Measurements from ENCODE around the gene KCNN3.
A peak's percentile ranks its signal among the peaks of the same experiment; 100 is the strongest.
"Not testable (repeated sequence)": the region's sequence is repeated elsewhere in the genome, so short reads cannot be mapped to it uniquely, and the experiment has no call there.

The KCNN3 gene

GRCh38 chr1:154683820-154684219, 186.3 kb downstream of the KCNN3 start:
- no peak for DNase-seq (ENCODE audit: low read depth)
- TF ChIP-seq MYC (IDR thresholded peaks at IDR 0.05; ENCODE audit: low read depth, low read length) (no peak), CTCF (IDR thresholded peaks at IDR 0.05; ENCODE audit: low read depth, low read length) (no peak), POLR2A (IDR thresholded peaks at IDR 0.05; ENCODE audit: extremely low read depth, insufficient read length) (no peak), MAX (IDR thresholded peaks at IDR 0.05; ENCODE audit: low read depth, low read length) (no peak)
- H3K4me3 ChIP-seq (ENCODE audit: low read depth, low read length) = no peak overlapping the region

GRCh38 chr1:154682254-154682653, 187.8 kb downstream of the KCNN3 start:
- DNase-seq (ENCODE audit: low read depth) = no peak
- TF ChIP-seq MYC (IDR thresholded peaks at IDR 0.05; ENCODE audit: low read depth, low read length) (no peak), POLR2A (IDR thresholded peaks at IDR 0.05; ENCODE audit: extremely low read depth, insufficient read length) (no peak), CTCF (IDR thresholded peaks at IDR 0.05; ENCODE audit: low read depth, low read length) (no peak)
- no peak overlapping the region for H3K4me3 ChIP-seq (ENCODE audit: low read depth, low read length)

- not testable (repeated sequence) for H3K4me3 ChIP-seq (ENCODE audit: low read depth, low read length)
These were observed 192.2 kb downstream of the KCNN3 start for GRCh38 chr1:154677844-154678243.

GRCh38 chr1:154676847-154677246, 193.2 kb downstream of the KCNN3 start:
- not testable (repeated sequence) for H3K4me3 ChIP-seq (ENCODE audit: low read depth, low read length); DNase-seq (ENCODE audit: low read depth)

More at GRCh38 chr1:154677844-154678243, 192.2 kb downstream of the KCNN3 start:
- not testable (repeated sequence) for DNase-seq (ENCODE audit: low read depth)

GRCh38 chr1:154674456-154674855, 195.6 kb downstream of the KCNN3 start:
- not testable (repeated sequence) for DNase-seq (ENCODE audit: low read depth); H3K4me3 ChIP-seq (ENCODE audit: low read depth, low read length)

GRCh38 chr1:154672245-154672644, 197.8 kb downstream of the KCNN3 start:
- peak; percentile 69 for DNase-seq (ENCODE audit: low read depth)
- peak; percentile 28 for TF ChIP-seq POLR2A (IDR thresholded peaks at IDR 0.05; ENCODE audit: extremely low read depth, insufficient read length)
- peak overlapping the region; percentile 82 for H3K4me3 ChIP-seq (ENCODE audit: low read depth, low read length)

- peak; percentile 54 for TF ChIP-seq POLR2A (IDR thresholded peaks at IDR 0.05; ENCODE audit: extremely low read depth, insufficient read length)
- not testable (repeated sequence) for DNase-seq (ENCODE audit: low read depth)
- peak overlapping the region; percentile 82 for H3K4me3 ChIP-seq (ENCODE audit: low read depth, low read length)
These were observed 198.7 kb downstream of the KCNN3 start for GRCh38 chr1:154671412-154671811.

GRCh38 chr1:154670310-154671270, 199.5 kb downstream of the KCNN3 start:
- H3K4me3 ChIP-seq (ENCODE audit: low read depth, low read length); DNase-seq (ENCODE audit: low read depth): not testable (repeated sequence)

- H3K4me3 ChIP-seq (ENCODE audit: low read depth, low read length) = no peak overlapping the region
- peak; percentile 84 for DNase-seq (ENCODE audit: low read depth)
- TF ChIP-seq MYC (IDR thresholded peaks at IDR 0.05; ENCODE audit: low read depth, low read length) (peak; percentile 71), MAX (IDR thresholded peaks at IDR 0.05; ENCODE audit: low read depth, low read length) (peak; percentile 73), POLR2A (IDR thresholded peaks at IDR 0.05; ENCODE audit: extremely low read depth, insufficient read length) (no peak), CTCF (IDR thresholded peaks at IDR 0.05; ENCODE audit: low read depth, low read length) (peak; percentile 75)
These were observed 200.4 kb downstream of the KCNN3 start for GRCh38 chr1:154669464-154670282.
